K562 (cell line): ENCODE results near the gene SLC4A11. TPM values are rescaled to one million over a fixed set of nuclear protein-coding genes. Genes with fewer than 3 reads are reported as not detected.

ENCODE experiments used
- ATF6 ChIP-seq: sonication (generic); formaldehyde crosslinking; IDR thresholded peaks from 2 replicates; pipeline ENCODE4 v1.4.0; 2020; ENCODE audit warnings: mild to moderate bottlenecking, missing genetic modification reagents
- BRD4 ChIP-seq: fragments of 200-600 bp; sonication (generic); IDR thresholded peaks from 2 replicates; pipeline ENCODE4 v1.6.1; 2017; ENCODE audit warnings: inconsistent platforms
- ETV5 ChIP-seq: sonication (generic); formaldehyde crosslinking; IDR thresholded peaks from 2 replicates; pipeline ENCODE4 v1.4.0; 2020; ENCODE audit warnings: low read depth, mild to moderate bottlenecking, missing genetic modification reagents
- HDAC8 ChIP-seq: fragments of 450-650 bp; IDR thresholded peaks from 2 replicates; pipeline ENCODE4 v1.6.1; 2016; ENCODE audit warnings: mild to moderate bottlenecking, missing genetic modification characterization, moderate library complexity, missing compliant biosample characterization
- HNRNPL ChIP-seq: fragments of 200-400 bp; formaldehyde crosslinking; IDR thresholded peaks from 2 replicates; pipeline ENCODE4 v1.6.1; 2017; ENCODE audit warnings: low read depth, mild to moderate bottlenecking, low read length
- MCM7 ChIP-seq, 2 experiments: fragments of 450-650 bp; IDR thresholded peaks; 2 replicates each; pipeline ENCODE4 v1.6.1; 2016 to 2018
- NFRKB ChIP-seq: fragments of 450-650 bp; IDR thresholded peaks from 2 replicates; pipeline ENCODE4 v1.6.1; 2016; ENCODE audit warnings: low read depth
- NFYB ChIP-seq: IDR thresholded peaks from 2 replicates; pipeline ENCODE4 v1.6.1; 2011; ENCODE audit warnings: mild to moderate bottlenecking, moderate library complexity; ENCODE audit not compliant: insufficient read length; ENCODE audit errors: extremely low read depth
- NKRF ChIP-seq: fragments of 450-650 bp; IDR thresholded peaks from 2 replicates; pipeline ENCODE4 v1.6.1; 2016; ENCODE audit warnings: borderline replicate concordance
- SP2 ChIP-seq: IDR thresholded peaks from 2 replicates; pipeline ENCODE4 v1.6.1; 2011; ENCODE audit warnings: mild to moderate bottlenecking, low read depth, low read length, moderate library complexity; ENCODE audit not compliant: poor library complexity, severe bottlenecking; ENCODE audit errors: extremely low read depth
- TCF15 ChIP-seq: fragments of 250-450 bp; sonication (Bioruptor Pico); IDR thresholded peaks from 2 replicates; pipeline ENCODE4 v1.8.0; 2022; ENCODE audit warnings: moderate library complexity, mild to moderate bottlenecking, inconsistent platforms
- THRA ChIP-seq: fragments of 450-650 bp; IDR thresholded peaks from 2 replicates; pipeline ENCODE4 v1.6.1; 2017; ENCODE audit warnings: mild to moderate bottlenecking, moderate library complexity
- ZBTB17 ChIP-seq: fragments of 450-650 bp; formaldehyde crosslinking; IDR thresholded peaks from 2 replicates; pipeline ENCODE4 v1.4.0; 2020; ENCODE audit warnings: mild to moderate bottlenecking
- ZNF311 ChIP-seq: fragments of 250-450 bp; sonication (Bioruptor Pico); IDR thresholded peaks from 2 replicates; pipeline ENCODE4 v1.4.0; 2020; ENCODE audit warnings: mild to moderate bottlenecking, moderate library complexity
- ZNF609 ChIP-seq: sonication (generic); formaldehyde crosslinking; IDR thresholded peaks from 2 replicates; pipeline ENCODE4 v1.8.1; 2023; ENCODE audit warnings: missing genetic modification reagents, mild to moderate bottlenecking, borderline replicate concordance
- ZNF766 ChIP-seq: fragments of 200-800 bp; sonication (Bioruptor generic); conservative IDR thresholded peaks from 2 replicates; pipeline ENCODE4 v1.6.1; 2016; ENCODE audit warnings: missing genetic modification characterization, missing compliant biosample characterization
- ZNF778 ChIP-seq: fragments of 450-650 bp; formaldehyde crosslinking; IDR thresholded peaks from 2 replicates; pipeline ENCODE4 v1.4.0; 2020; ENCODE audit warnings: mild to moderate bottlenecking, moderate library complexity
- ZNF830 ChIP-seq: fragments of 250-450 bp; sonication (Bioruptor Pico); IDR thresholded peaks from 2 replicates; pipeline ENCODE4 v1.5.0; 2021; ENCODE audit warnings: mild to moderate bottlenecking
- polyA plus RNA-seq, 8 experiments: library from polyadenylated mRNA; depleted of rRNA in 4 of 8; stranded (reverse) in 5 of 8; unstranded in 3 of 8; fragments of >200 nt; fragmentation: Nextera tagmentation in 2 of 8; fragmentation: Illumina TruSeq in 1 of 8; extraction: Ambion mirVana in 2 of 8; extraction: Trizol in 1 of 8; gene quantifications; 2 replicates each; pipeline versions ENCODE4 v1.2.1 to v1.2.3, GENCODE V29; 2011 to 2014; ENCODE audit warnings: inconsistent platforms in 1 of 8, missing spikeins in 1 of 8
- total RNA-seq, 7 experiments: library from RNA; depleted of rRNA in 6 of 7; stranded (reverse); fragments of >200 nt in 6 of 7; fragmentation: Illumina TruSeq in 2 of 7; extraction: Trizol in 2 of 7; gene quantifications; 2 replicates each; pipeline versions ENCODE4 v1.2.1 to v1.2.3, GENCODE V29; 2011 to 2021; ENCODE audit warnings: low replicate concordance in 1 of 7

SLC4A11 gene
- total and polyA plus RNA-seq, 9 of the 15 experiments (the other 6 are each of a cell fraction or from before 2014, with no cell fraction given), result 0.10 to 2.0 (median 0.20) TPM

- TF ChIP-seq HNRNPL, result no peak
- TF ChIP-seq ATF6 (CRISPR knock-in tag), result no peak
- TF ChIP-seq TCF15 (CRISPR knock-in tag), result no peak
- TF ChIP-seq ZNF766, result no peak
- 0 out of 2 replicates have a peak, but pooled peaks have one; percentile 34 for TF ChIP-seq NFRKB
- TF ChIP-seq BRD4, result no peak
- no peak for TF ChIP-seq ZNF311 (CRISPR knock-in tag)
- no peak for TF ChIP-seq ZNF778
- TF ChIP-seq HDAC8 (tag), result no peak
- peak; percentile 62 for TF ChIP-seq ETV5 (CRISPR knock-in tag)
- TF ChIP-seq THRA, result no peak
- TF ChIP-seq NFYB, result no peak
- peak; percentile 98 for TF ChIP-seq NKRF
- no peak for TF ChIP-seq SP2
- no peak for TF ChIP-seq MCM7 (IDR thresholded peaks at IDR 0.05)
- TF ChIP-seq ZNF609 (CRISPR knock-in tag), result no peak
- TF ChIP-seq ZBTB17 (CRISPR knock-in tag), result no peak
- no peak for TF ChIP-seq ZNF830
Observed at GRCh38 chr20:3209257-3209945, 29.6 kb downstream of the SLC4A11 start, which contains the start of gene ITPA (continued).
